ENCODE measurements around the gene GALR2.

GRCh38 chr17:76053246-76054111, 21.1 kb upstream of the GALR2 start:
- TF ChIP-seq POLR2A (IDR thresholded peaks at IDR 0.05; ENCODE audit: low read length) (no peak), GATA1 (IDR thresholded peaks at IDR 0.05; ENCODE audit: low read depth, low read length) (no peak)

Data from erythroblast (primary cell).